ENCODE measurements around the gene RAPGEF6. TPM values are rescaled to one million over a fixed set of nuclear protein-coding genes. Genes with fewer than 3 reads are reported as not detected.

Gene RAPGEF6
- total and polyA plus RNA-seq, 4 donors = 19.3 to 95.2 (median 33.5) TPM

GRCh38 chr5:131524431-131524830 lies 110.6 kb downstream of the RAPGEF6 start:
- H3K27me3 ChIP-seq (ENCODE audit: control insufficient read depth, insufficient read depth, low read length) = no peaks in the 10 kb centered on the region
- no CpG with 5 or more reads among the region's 4 CpGs for WGBS (ENCODE audit: insufficient coverage)
- H3K27ac ChIP-seq (ENCODE audit: low read depth, low read length) = no peak overlapping the region
- H3K9me3 ChIP-seq (ENCODE audit: control insufficient read depth, insufficient read depth, low read length) = no peaks in the 10 kb centered on the region
- H3K36me3 ChIP-seq (ENCODE audit: control insufficient read depth, insufficient read depth, low read length) = peaks cover 3% of the 10 kb centered on the region
- no peak overlapping the region for H3K4me3 ChIP-seq (ENCODE audit: low read depth, low read length)
- H3K4me1 ChIP-seq (ENCODE audit: control insufficient read depth, insufficient read depth, low read length) = no peaks in the 10 kb centered on the region
- DNase-seq (ENCODE audit: low read depth in 4 of 6, low spot score in 6 of 6) = no peak

DNA sequence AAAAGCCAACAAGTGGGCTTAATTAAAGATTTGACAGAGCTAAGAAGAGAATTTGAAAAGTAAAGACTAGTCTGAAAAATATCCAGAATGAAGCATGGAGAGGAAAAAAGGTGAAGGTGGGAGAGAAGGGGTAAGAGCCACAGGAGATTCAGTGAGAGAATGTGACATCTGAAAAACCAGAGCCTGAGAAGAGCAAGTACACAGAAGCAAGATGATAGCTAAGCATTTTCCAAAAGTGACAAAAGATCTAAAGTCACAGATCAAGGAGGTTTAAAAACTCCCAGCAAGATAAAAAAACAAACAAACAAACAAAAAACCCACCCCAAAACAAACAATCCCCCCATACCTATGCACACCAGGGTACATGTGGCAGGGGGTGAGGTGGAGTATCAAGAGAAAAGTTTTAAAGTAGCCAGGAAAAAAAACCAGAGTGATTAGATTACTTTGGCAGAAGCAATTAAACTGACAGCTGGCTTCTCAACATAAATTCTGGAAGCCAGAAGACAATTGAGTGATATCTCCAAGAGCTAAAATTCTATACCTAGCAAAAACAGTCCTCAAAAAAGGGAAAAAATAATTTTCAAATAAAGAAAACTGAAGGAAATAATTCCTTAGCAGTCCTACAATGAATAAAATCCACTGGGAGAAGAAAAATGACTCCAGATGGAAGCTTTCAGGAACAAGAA lies 111.4 kb downstream of the RAPGEF6 start:
- H3K4me3 ChIP-seq (ENCODE audit: low read depth, low read length) = no peak overlapping the region
- H3K36me3 ChIP-seq (ENCODE audit: control insufficient read depth, insufficient read depth, low read length) = peaks cover 6% of the 10 kb centered on the region
- H3K9me3 ChIP-seq (ENCODE audit: control insufficient read depth, insufficient read depth, low read length) = no peaks in the 10 kb centered on the region
- H3K4me1 ChIP-seq (ENCODE audit: control insufficient read depth, insufficient read depth, low read length) = no peaks in the 10 kb centered on the region
- H3K27ac ChIP-seq (ENCODE audit: low read depth, low read length) = no peak overlapping the region
- H3K27me3 ChIP-seq (ENCODE audit: control insufficient read depth, insufficient read depth, low read length) = no peaks in the 10 kb centered on the region
- no peak for DNase-seq (ENCODE audit: low read depth in 4 of 6, low spot score in 6 of 6)

DNA sequence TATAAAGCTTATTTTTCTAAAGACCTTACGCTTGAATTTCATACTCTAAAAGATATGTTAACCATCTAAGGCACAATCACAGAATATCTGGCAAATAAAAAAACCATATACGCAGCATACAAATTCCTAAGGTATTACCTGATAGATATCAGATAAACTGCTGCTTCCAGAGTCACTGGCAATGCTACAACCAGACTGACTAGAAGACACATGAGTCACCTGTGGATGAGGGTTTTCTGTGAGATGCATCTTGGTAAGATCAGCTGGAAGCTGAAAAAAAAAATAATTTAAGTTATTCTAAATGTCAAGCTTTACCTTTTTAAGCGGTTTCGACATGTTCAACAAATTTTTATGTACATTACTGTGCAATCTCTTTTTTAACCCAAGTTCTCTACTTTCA lies 113.8 kb downstream of the RAPGEF6 start:
- Histone ChIP-seq H3K4me3 (ENCODE audit: low read depth, low read length) (no peak overlapping the region), H3K36me3 (ENCODE audit: control insufficient read depth, insufficient read depth, low read length) (peaks cover 6% of the 10 kb centered on the region), H3K27me3 (ENCODE audit: control insufficient read depth, insufficient read depth, low read length) (no peaks in the 10 kb centered on the region), H3K4me1 (ENCODE audit: control insufficient read depth, insufficient read depth, low read length) (no peaks in the 10 kb centered on the region), H3K27ac (ENCODE audit: low read depth, low read length) (no peak overlapping the region), H3K9me3 (ENCODE audit: control insufficient read depth, insufficient read depth, low read length) (no peaks in the 10 kb centered on the region)
- DNase-seq (ENCODE audit: low read depth in 4 of 6, low spot score in 6 of 6) = no peak
- WGBS (ENCODE audit: insufficient coverage) = no CpG with 5 or more reads among the region's 4 CpGs

- no peak overlapping the region for H3K27ac ChIP-seq (ENCODE audit: low read depth, low read length)
- no peaks in the 10 kb centered on the region for H3K27me3 ChIP-seq (ENCODE audit: control insufficient read depth, insufficient read depth, low read length)
- H3K9me3 ChIP-seq (ENCODE audit: control insufficient read depth, insufficient read depth, low read length) = no peaks in the 10 kb centered on the region
- peaks cover 7% of the 10 kb centered on the region for H3K36me3 ChIP-seq (ENCODE audit: control insufficient read depth, insufficient read depth, low read length)
- H3K4me3 ChIP-seq (ENCODE audit: low read depth, low read length) = no peak overlapping the region
- 84% methylated on average over 2 of the region's 3 CpGs for WGBS (ENCODE audit: insufficient coverage)
- no peaks in the 10 kb centered on the region for H3K4me1 ChIP-seq (ENCODE audit: control insufficient read depth, insufficient read depth, low read length)
- no peak for DNase-seq (ENCODE audit: low read depth in 4 of 6, low spot score in 6 of 6)
These were observed 119.7 kb downstream of the RAPGEF6 start for GRCh38 chr5:131515348-131515747.

DNA sequence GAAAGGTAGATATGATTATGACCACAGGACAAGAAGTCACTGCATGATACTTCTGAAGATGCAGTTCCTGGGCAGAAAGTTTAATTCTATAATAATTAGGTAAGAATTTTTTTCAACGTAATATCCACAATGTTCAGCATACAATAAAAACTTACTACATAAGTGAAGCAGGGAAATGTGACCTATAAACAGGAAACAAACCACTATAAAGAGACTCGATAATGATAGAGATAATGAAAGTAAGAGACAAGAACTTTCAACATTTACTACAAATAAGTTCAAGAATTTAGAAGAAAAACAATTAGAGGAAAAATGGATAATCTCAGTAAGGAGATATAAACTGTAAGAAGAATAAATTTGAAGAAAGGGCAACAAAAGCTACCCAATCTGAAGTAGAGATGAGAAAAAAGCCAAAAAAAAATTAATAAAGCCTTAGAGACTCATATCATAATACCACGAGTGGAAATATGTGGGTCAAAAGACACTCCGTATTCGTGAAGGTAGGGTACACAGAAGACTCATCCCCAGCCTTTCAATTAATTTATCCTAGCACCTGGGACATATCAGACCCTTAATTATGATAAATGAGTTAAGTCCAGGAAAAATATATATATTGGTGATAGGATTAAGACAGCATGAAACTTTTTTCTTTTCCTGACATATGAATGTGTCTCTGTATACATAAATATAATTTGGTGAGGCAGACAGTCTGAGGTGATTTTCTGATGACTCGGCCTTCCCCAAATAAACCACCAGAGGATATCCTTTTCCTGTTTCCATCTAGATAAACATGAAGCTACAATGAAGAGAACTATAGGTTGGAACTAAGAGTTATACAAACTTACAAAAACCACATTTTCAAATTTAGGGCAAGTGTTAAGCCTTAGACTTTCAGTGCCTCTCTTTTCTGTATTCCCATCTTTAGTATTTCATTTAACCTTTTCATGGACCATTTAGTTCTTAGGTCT lies 120.4 kb downstream of the RAPGEF6 start:
- DNase-seq (ENCODE audit: low read depth in 4 of 6, low spot score in 6 of 6) = no peak
- H3K36me3 ChIP-seq (ENCODE audit: control insufficient read depth, insufficient read depth, low read length) = peaks cover 7% of the 10 kb centered on the region
- H3K27me3 ChIP-seq (ENCODE audit: control insufficient read depth, insufficient read depth, low read length) = no peaks in the 10 kb centered on the region
- H3K9me3 ChIP-seq (ENCODE audit: control insufficient read depth, insufficient read depth, low read length) = no peaks in the 10 kb centered on the region
- H3K4me3 ChIP-seq (ENCODE audit: low read depth, low read length) = no peak overlapping the region
- no peak overlapping the region for H3K27ac ChIP-seq (ENCODE audit: low read depth, low read length)
- WGBS (ENCODE audit: insufficient coverage) = no CpG with 5 or more reads among the region's 6 CpGs
- H3K4me1 ChIP-seq (ENCODE audit: control insufficient read depth, insufficient read depth, low read length) = no peaks in the 10 kb centered on the region

DNA sequence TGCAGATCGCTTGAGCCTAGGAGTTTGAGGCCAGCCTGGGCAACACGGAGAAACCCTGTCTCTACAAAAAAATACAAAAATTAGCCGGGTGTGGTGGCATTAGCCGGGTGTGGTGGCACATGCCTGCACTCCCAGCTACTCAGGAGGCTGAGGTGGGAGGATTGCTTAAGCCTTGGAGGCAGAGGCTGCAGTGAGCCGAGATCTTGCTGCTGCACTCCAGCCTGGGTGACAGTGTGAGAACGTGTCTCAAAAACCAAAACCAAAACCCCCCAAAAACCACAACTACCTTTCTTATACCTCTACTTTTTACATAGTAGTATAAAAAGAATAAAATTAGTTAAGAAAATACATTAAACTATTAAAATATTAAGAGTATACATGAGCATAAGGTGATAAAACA lies 121.2 kb downstream of the RAPGEF6 start:
- H3K36me3 ChIP-seq (ENCODE audit: control insufficient read depth, insufficient read depth, low read length) = peaks cover 7% of the 10 kb centered on the region
- H3K4me3 ChIP-seq (ENCODE audit: low read depth, low read length) = no peak overlapping the region
- no peaks in the 10 kb centered on the region for H3K9me3 ChIP-seq (ENCODE audit: control insufficient read depth, insufficient read depth, low read length)
- H3K27ac ChIP-seq (ENCODE audit: low read depth, low read length) = no peak overlapping the region
- DNase-seq (ENCODE audit: low read depth in 4 of 6, low spot score in 6 of 6) = no peak
- H3K27me3 ChIP-seq (ENCODE audit: control insufficient read depth, insufficient read depth, low read length) = no peaks in the 10 kb centered on the region
- no peaks in the 10 kb centered on the region for H3K4me1 ChIP-seq (ENCODE audit: control insufficient read depth, insufficient read depth, low read length)
- no CpG with 5 or more reads among the region's 6 CpGs for WGBS (ENCODE audit: insufficient coverage)

GRCh38 chr5:131511934-131512333 lies 123.1 kb downstream of the RAPGEF6 start:
- Histone ChIP-seq H3K36me3 (ENCODE audit: control insufficient read depth, insufficient read depth, low read length) (peaks cover 7% of the 10 kb centered on the region), H3K27me3 (ENCODE audit: control insufficient read depth, insufficient read depth, low read length) (no peaks in the 10 kb centered on the region), H3K4me3 (ENCODE audit: low read depth, low read length) (no peak overlapping the region), H3K4me1 (ENCODE audit: control insufficient read depth, insufficient read depth, low read length) (no peaks in the 10 kb centered on the region), H3K9me3 (ENCODE audit: control insufficient read depth, insufficient read depth, low read length) (no peaks in the 10 kb centered on the region), H3K27ac (ENCODE audit: low read depth, low read length) (no peak overlapping the region)
- DNase-seq (ENCODE audit: low read depth in 4 of 6, low spot score in 6 of 6) = no peak
- WGBS (ENCODE audit: insufficient coverage) = 84% methylated on average over 4 of the region's 5 CpGs

DNA sequence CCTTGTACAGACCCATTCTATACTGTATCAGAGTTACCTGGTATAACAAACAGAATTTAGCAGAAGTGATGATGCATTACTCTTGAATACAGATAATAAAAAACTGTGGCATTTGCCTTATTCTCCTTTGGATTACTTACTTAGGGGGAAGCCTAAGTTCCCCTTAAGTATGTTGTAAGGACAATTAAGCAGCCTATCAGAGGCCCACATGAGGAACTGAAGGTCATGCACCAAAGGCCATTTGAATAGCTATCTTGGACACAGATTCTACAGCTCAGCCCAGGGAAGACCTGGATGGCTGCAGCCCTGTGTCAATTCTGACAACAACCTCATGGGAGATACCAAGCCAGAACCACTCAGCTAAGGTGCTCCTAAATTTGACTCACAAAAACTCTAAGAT lies 125.2 kb downstream of the RAPGEF6 start:
- no peaks in the 10 kb centered on the region for H3K4me1 ChIP-seq (ENCODE audit: control insufficient read depth, insufficient read depth, low read length)
- H3K27me3 ChIP-seq (ENCODE audit: control insufficient read depth, insufficient read depth, low read length) = no peaks in the 10 kb centered on the region
- no peak for DNase-seq (ENCODE audit: low read depth in 4 of 6, low spot score in 6 of 6)
- no peak overlapping the region for H3K27ac ChIP-seq (ENCODE audit: low read depth, low read length)
- H3K4me3 ChIP-seq (ENCODE audit: low read depth, low read length) = no peak overlapping the region
- peaks cover 7% of the 10 kb centered on the region for H3K36me3 ChIP-seq (ENCODE audit: control insufficient read depth, insufficient read depth, low read length)
- H3K9me3 ChIP-seq (ENCODE audit: control insufficient read depth, insufficient read depth, low read length) = no peaks in the 10 kb centered on the region

- Histone ChIP-seq H3K9me3 (ENCODE audit: control insufficient read depth, insufficient read depth, low read length) (no peaks in the 10 kb centered on the region), H3K4me3 (ENCODE audit: low read depth, low read length) (no peak overlapping the region), H3K27me3 (ENCODE audit: control insufficient read depth, insufficient read depth, low read length) (no peaks in the 10 kb centered on the region), H3K36me3 (ENCODE audit: control insufficient read depth, insufficient read depth, low read length) (peaks cover 8% of the 10 kb centered on the region), H3K4me1 (ENCODE audit: control insufficient read depth, insufficient read depth, low read length) (no peaks in the 10 kb centered on the region), H3K27ac (ENCODE audit: low read depth, low read length) (no peak overlapping the region)
- no peak for DNase-seq (ENCODE audit: low read depth in 4 of 6, low spot score in 6 of 6)
- no CpG with 5 or more reads among the region's 1 CpG for WGBS (ENCODE audit: insufficient coverage)
These were observed 129.7 kb downstream of the RAPGEF6 start for GRCh38 chr5:131505237-131505908.

Measured in spinal cord (tissue), 10 donors.